Body of pancreas (tissue), 4 donors: Measurements from ENCODE around the gene HTR3E. TPM values are rescaled to one million over a fixed set of nuclear protein-coding genes. Genes with fewer than 3 reads are reported as not detected.

Experiments
- ATAC-seq: fragments of 150-250 bp; one replicate; pipeline ENCODE4 v1.9.1; 2016
- DNase-seq, 4 donors: peaks; one replicate each; pipeline ENCODE4 v3.0.0-alpha.2; 2019
- H3K27ac ChIP-seq, 4 donors: fragments of 200-600 bp; sonication (generic); 1 replicate in 3 of 4; 2 replicates in 1 of 4; pipeline versions ENCODE4 v1.5.1 to v1.6.1; 2016 to 2019; ENCODE audit warnings: mild to moderate bottlenecking in 1 of 4, mixed read lengths in 1 of 4, moderate library complexity in 1 of 4
- H3K27me3 ChIP-seq, 2 donors: fragments of 200-600 bp; sonication (generic); one replicate each; pipeline ENCODE4 v1.6.0; 2016; ENCODE audit warnings: mild to moderate bottlenecking in 1 of 2
- H3K36me3 ChIP-seq, 2 donors: fragments of 200-600 bp; sonication (generic); replicated peaks in 1 of 2; 2 replicates each; pipeline ENCODE4 v1.5.1; 2016; ENCODE audit warnings: low read depth in 2 of 2; ENCODE audit not compliant: insufficient read depth in 1 of 2
- H3K4me1 ChIP-seq: fragments of 200-600 bp; sonication (generic); one replicate; pipeline ENCODE4 v1.6.0; 2016
- H3K4me3 ChIP-seq, 2 donors: fragments of 200-600 bp; sonication (generic); 1 replicate in 1 of 2; 2 replicates in 1 of 2; pipeline ENCODE4 v1.5.1; 2016 to 2019
- H3K9me3 ChIP-seq, 3 donors: fragments of 200-600 bp; sonication (generic); 1 replicate in 2 of 3; 2 replicates in 1 of 3; pipeline ENCODE4 v1.5.1; 2016
- CTCF ChIP-seq, 7 experiments: fragments of 450-650 bp in 4 of 7; fragments of 200-600 bp in 3 of 7; sonication (generic) in 3 of 7; IDR thresholded peaks; one replicate each; pipeline ENCODE4 v1.5.1; 2016 to 2019; ENCODE audit warnings: antibody characterized with exemption in 7 of 7
- POLR2A ChIP-seq, 3 donors: fragments of 450-650 bp; IDR thresholded peaks; one replicate each; pipeline ENCODE4 v1.6.1; 2016; ENCODE audit warnings: antibody characterized with exemption in 3 of 3, mild to moderate bottlenecking in 2 of 3
- WGBS, 2 donors: methylation state at CpG; one replicate each; pipeline ENCODE4 v1.1.5; 2017; 5-methylcytosine and 5-hydroxymethylcytosine counted together
- intact Hi-C: fragments of 100-400 bp; cut with DNase I; formaldehyde crosslinking; loops from one replicate; pipeline ENCODE4 v1.15.1; 2023
- total RNA-seq, 2 donors: library from RNA; depleted of rRNA; stranded (reverse); fragments of >200 nt; gene quantifications; one replicate each; pipeline ENCODE4 v1.1.0, GENCODE V29; 2016

Gene HTR3E
- total RNA-seq, 2 donors from 2014 or later, result not detected

- Histone ChIP-seq H3K27ac (no peak overlapping the region), H3K27me3 (no peaks in the 10 kb centered on the region), H3K36me3 (no peaks in the 10 kb centered on the region), H3K4me3 (no peak overlapping the region), H3K4me1 (peaks cover 4% of the 10 kb centered on the region), H3K9me3 (no peaks in the 10 kb centered on the region)
- no peak for ATAC-seq
- DNase-seq, result peak in 2 of 4 donors; percentile 12 to 26
- intact Hi-C loops, result no loop called here
- WGBS, 2 donors, result 29 to 46% methylated on average over 2 of the region's 2 CpGs
- no peak for TF ChIP-seq POLR2A (IDR thresholded peaks at IDR 0.05)
- TF ChIP-seq CTCF (IDR thresholded peaks at IDR 0.05), result peak in 1 of 7 experiments; percentile 13
Measured at GRCh38 chr3:184129012-184129411, 32.1 kb downstream of the HTR3E start.

GRCh38 chr3:184132945-184133344 is 36.1 kb downstream of the HTR3E start:
- intact Hi-C loops, result no loop called here
- no peak for ATAC-seq
- no peak for TF ChIP-seq POLR2A (IDR thresholded peaks at IDR 0.05)
- WGBS, 2 donors, result 91 to 95% methylated on average over 4 of the region's 4 CpGs
- DNase-seq, result no peak
- Histone ChIP-seq H3K4me3 (no peak overlapping the region), H3K27ac (no peak overlapping the region), H3K27me3 (no peaks in the 10 kb centered on the region), H3K4me1 (peaks cover 19% of the 10 kb centered on the region), H3K36me3 (no peaks in the 10 kb centered on the region), H3K9me3 (no peaks in the 10 kb centered on the region)

GRCh38 chr3:184133840-184134745 is 37.2 kb downstream of the HTR3E start:
- ATAC-seq, result peak; percentile 81
- intact Hi-C loops, result no loop called here
- peak overlapping the region; percentile 69 to 89 (median 86) for H3K27ac ChIP-seq

GRCh38 chr3:184134746-184135148 is 37.9 kb downstream of the HTR3E start:
- peak overlapping the region; percentile 69 to 89 (median 86) for H3K27ac ChIP-seq
- no peaks in the 10 kb centered on the region for H3K27me3 ChIP-seq
- ATAC-seq (no peak), DNase-seq (peak in 1 of 4 donors; percentile 25)
- WGBS, 2 donors, result 0 to 1% methylated on average over 4 to 21 of the region's 21 CpGs
- H3K4me1 ChIP-seq, result peaks cover 19% of the 10 kb centered on the region
- no peak for TF ChIP-seq POLR2A (IDR thresholded peaks at IDR 0.05)
- TF ChIP-seq CTCF (IDR thresholded peaks at IDR 0.05), result no peak
- peak overlapping the region; percentile 61 to 93 for H3K4me3 ChIP-seq
- no peaks in the 10 kb centered on the region for H3K9me3 ChIP-seq
- H3K36me3 ChIP-seq, result no peaks in the 10 kb centered on the region
- intact Hi-C loops, result no loop called here

More at GRCh38 chr3:184133840-184134745, 37.2 kb downstream of the HTR3E start:
- Histone ChIP-seq H3K9me3 (no peaks in the 10 kb centered on the region), H3K27me3 (no peaks in the 10 kb centered on the region), H3K36me3 (no peaks in the 10 kb centered on the region), H3K4me3 (peak overlapping the region; percentile 61 to 93), H3K4me1 (peaks cover 19% of the 10 kb centered on the region)
- 0 to 1% methylated on average over 15 to 37 of the region's 37 CpGs for WGBS, 2 donors
- DNase-seq, result peak; percentile 87 to 93 (median 90)
- TF ChIP-seq POLR2A (IDR thresholded peaks at IDR 0.05) (peak; percentile 30 to 76 (median 71)), CTCF (IDR thresholded peaks at IDR 0.05) (peak in 1 of 7 experiments; percentile 7)

- peak; percentile 63 to 83 (median 81) for TF ChIP-seq POLR2A (IDR thresholded peaks at IDR 0.05)
- peak in 5 of 7 experiments; percentile 10 to 51 (median 32) for TF ChIP-seq CTCF (IDR thresholded peaks at IDR 0.05)
- Histone ChIP-seq H3K4me1 (peaks cover 19% of the 10 kb centered on the region), H3K9me3 (no peaks in the 10 kb centered on the region), H3K27ac (peak within 1 kb of the TSS; percentile 69 to 89 (median 86)), H3K36me3 (no peaks in the 10 kb centered on the region), H3K4me3 (peak within 1 kb of the TSS; percentile 61 to 93), H3K27me3 (no peaks in the 10 kb centered on the region)
- peak; percentile 88 to 95 (median 92) for DNase-seq
- intact Hi-C loops, result no loop called here
- ATAC-seq, result peak; percentile 90
- WGBS, 2 donors, result 0% methylated on average over 29 to 50 of the region's 56 CpGs
Measured at GRCh38 chr3:184135149-184135910, 38.5 kb downstream of the HTR3E start, which contains the start of gene EIF2B5. Gene EIF2B5, plus strand, starts transcription at chr3:184135358. Its CDS starts 28 bp downstream, at chr3:184135386.
